Mesenchymal stem cell (in vitro differentiated cells and primary cell): ENCODE data around the gene NACAD.

Experiments used
- DNase-seq: peaks from one replicate; pipeline ENCODE4 v3.0.0-alpha.2; 2013
- H2AFZ ChIP-seq: one replicate; pipeline ENCODE4 v1.6.1; 2013; ENCODE audit warnings: low read depth, mild to moderate bottlenecking, control low read depth, inconsistent platforms, low read length, moderate library complexity
- H2AK5ac ChIP-seq: 2 replicates; pipeline ENCODE4 v1.6.1; 2013; ENCODE audit warnings: low read length, moderate library complexity, mild to moderate bottlenecking, inconsistent platforms; ENCODE audit not compliant: severe bottlenecking
- H2BK120ac ChIP-seq: one replicate; pipeline ENCODE4 v1.6.1; 2013; ENCODE audit warnings: low read depth, mild to moderate bottlenecking, inconsistent platforms, low read length, moderate library complexity
- H2BK12ac ChIP-seq, 2 experiments: one replicate each; pipeline ENCODE4 v1.6.1; 2013; ENCODE audit warnings: inconsistent platforms in 2 of 2, low read length in 2 of 2, mild to moderate bottlenecking in 2 of 2, moderate library complexity in 2 of 2, control low read depth in 1 of 2
- H2BK15ac ChIP-seq: one replicate; pipeline ENCODE4 v1.6.1; 2013; ENCODE audit warnings: mild to moderate bottlenecking, low read depth, inconsistent platforms; ENCODE audit not compliant: poor library complexity, severe bottlenecking
- H2BK5ac ChIP-seq: 2 replicates; pipeline ENCODE4 v1.6.1; 2013; ENCODE audit warnings: low read depth, mild to moderate bottlenecking, low read length, control low read depth, inconsistent platforms; ENCODE audit not compliant: poor library complexity, severe bottlenecking
- H3K14ac ChIP-seq, 2 experiments: one replicate each; pipeline ENCODE4 v1.6.1; 2013; ENCODE audit warnings: inconsistent platforms in 2 of 2, low read length in 2 of 2, control low read depth in 1 of 2, mild to moderate bottlenecking in 1 of 2, moderate library complexity in 1 of 2
- H3K18ac ChIP-seq, 2 experiments: one replicate each; pipeline ENCODE4 v1.6.1; 2013; ENCODE audit warnings: inconsistent platforms in 2 of 2, low read length in 2 of 2, control low read depth in 1 of 2, low read depth in 1 of 2, mild to moderate bottlenecking in 1 of 2
- H3K23ac ChIP-seq, 2 experiments: one replicate each; pipeline ENCODE4 v1.6.1; 2013; ENCODE audit warnings: inconsistent platforms in 2 of 2, low read length in 2 of 2, mild to moderate bottlenecking in 2 of 2, moderate library complexity in 2 of 2, control low read depth in 1 of 2
- H3K27ac ChIP-seq: 2 replicates; pipeline ENCODE4 v1.5.1; 2013; ENCODE audit warnings: mild to moderate bottlenecking, moderate library complexity, low read length, control low read depth, inconsistent platforms; ENCODE audit not compliant: poor library complexity, severe bottlenecking
- H3K27me3 ChIP-seq, 2 experiments: 2 replicates each; pipeline versions ENCODE4 v1.6.1 to v1.7.0; 2013; ENCODE audit warnings: low read length in 2 of 2, mild to moderate bottlenecking in 2 of 2, moderate library complexity in 2 of 2, control low read depth in 1 of 2, inconsistent platforms in 1 of 2; ENCODE audit not compliant: control insufficient read depth in 1 of 2, insufficient read depth in 1 of 2
- H3K36me3 ChIP-seq, 2 experiments: 2 replicates each; pipeline versions ENCODE4 v1.6.1 to v1.7.0; 2013; ENCODE audit warnings: low read length in 2 of 2, control low read depth in 1 of 2, inconsistent platforms in 1 of 2, low read depth in 1 of 2, mild to moderate bottlenecking in 1 of 2; ENCODE audit not compliant: insufficient read depth in 2 of 2, control insufficient read depth in 1 of 2
- H3K4ac ChIP-seq, 2 experiments: one replicate each; pipeline ENCODE4 v1.6.1; 2013; ENCODE audit warnings: inconsistent platforms in 2 of 2, low read length in 2 of 2, mild to moderate bottlenecking in 2 of 2, moderate library complexity in 2 of 2, control low read depth in 1 of 2, low read depth in 1 of 2
- H3K4me1 ChIP-seq: 2 replicates; pipeline ENCODE4 v1.6.1; 2013; ENCODE audit warnings: low read depth, low read length, control low read depth; ENCODE audit not compliant: control insufficient read depth, insufficient read depth
- H3K4me2 ChIP-seq: 2 replicates; pipeline ENCODE4 v1.6.1; 2013; ENCODE audit warnings: low read length, mild to moderate bottlenecking, inconsistent platforms; ENCODE audit not compliant: poor library complexity, severe bottlenecking
- H3K4me3 ChIP-seq, 2 experiments: 2 replicates each; pipeline versions ENCODE4 v1.5.1 to v1.7.0; 2013; ENCODE audit warnings: low read length in 2 of 2, mild to moderate bottlenecking in 2 of 2, control low read depth in 1 of 2, low read depth in 1 of 2; ENCODE audit not compliant: insufficient read depth in 1 of 2
- H3K79me1 ChIP-seq: replicated peaks from 2 replicates; pipeline ENCODE4 v1.6.1; 2013; ENCODE audit warnings: mild to moderate bottlenecking, control low read depth, low read length, inconsistent platforms; ENCODE audit not compliant: poor library complexity, severe bottlenecking
- H3K9ac ChIP-seq: 2 replicates; pipeline ENCODE4 v1.7.0; 2013; ENCODE audit warnings: mild to moderate bottlenecking, low read length, moderate library complexity
- H3K9me3 ChIP-seq: 2 replicates; pipeline ENCODE4 v1.7.0; 2013; ENCODE audit warnings: mild to moderate bottlenecking, low read length; ENCODE audit not compliant: control insufficient read depth
- H4K8ac ChIP-seq: one replicate; pipeline ENCODE4 v1.6.1; 2013; ENCODE audit warnings: inconsistent platforms, mild to moderate bottlenecking, low read length, moderate library complexity
- H4K91ac ChIP-seq: one replicate; pipeline ENCODE4 v1.6.1; 2013; ENCODE audit warnings: mild to moderate bottlenecking, low read length, inconsistent platforms
- WGBS: methylation state at CpG from one replicate; pipeline ENCODE4 v1.1.7; 2013; ENCODE audit warnings: mixed read lengths; 5-methylcytosine and 5-hydroxymethylcytosine counted together

Gene NACAD

DNA sequence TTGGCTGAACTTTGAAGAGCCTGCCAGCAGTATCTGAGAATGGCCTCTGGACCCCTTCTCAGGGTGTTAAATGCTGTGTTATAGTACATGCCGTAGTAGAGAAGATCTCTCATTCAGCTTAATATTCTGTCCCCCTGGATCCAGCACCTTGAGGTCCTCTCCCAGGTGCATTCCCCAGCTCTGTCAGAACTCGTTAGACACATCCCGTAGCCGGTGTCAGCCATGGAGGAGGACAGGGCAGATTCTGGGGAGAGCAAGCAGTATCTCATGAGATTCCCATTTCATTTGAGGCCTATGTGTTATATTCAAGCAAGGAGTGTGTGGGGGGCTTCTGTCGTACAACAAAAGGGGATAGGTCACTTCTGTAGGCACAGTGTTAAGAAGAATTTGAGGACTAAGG, 34.8 kb downstream of the NACAD start:
- no peak overlapping the region for H3K4ac ChIP-seq
- H3K27me3 ChIP-seq, result no peaks in the 10 kb centered on the region
- H2AK5ac ChIP-seq, result no peak overlapping the region
- H3K9ac ChIP-seq, result no peak overlapping the region
- no peak overlapping the region for H4K91ac ChIP-seq
- H3K79me1 ChIP-seq, result peaks cover 32% of the 10 kb centered on the region
- H3K36me3 ChIP-seq, result peaks cover 21 to 43% of the 10 kb centered on the region in 2 experiments
- H3K18ac ChIP-seq, result no peak overlapping the region
- no peak overlapping the region for H2AFZ ChIP-seq
- H3K4me2 ChIP-seq, result no peak overlapping the region
- no peak overlapping the region for H4K8ac ChIP-seq
- peaks cover 2% of the 10 kb centered on the region for H3K4me1 ChIP-seq
- H3K9me3 ChIP-seq, result no peaks in the 10 kb centered on the region
- DNase-seq, result no peak
- no peak overlapping the region for H3K27ac ChIP-seq
- H3K4me3 ChIP-seq, result no peak overlapping the region
- no peak overlapping the region for H2BK15ac ChIP-seq
- no peak overlapping the region for H2BK5ac ChIP-seq
- no peak overlapping the region for H2BK120ac ChIP-seq
- no peak overlapping the region for H3K14ac ChIP-seq
- 99% methylated on average over 4 of the region's 5 CpGs for WGBS
- no peak overlapping the region for H2BK12ac ChIP-seq
- H3K23ac ChIP-seq, result no peak overlapping the region

DNA sequence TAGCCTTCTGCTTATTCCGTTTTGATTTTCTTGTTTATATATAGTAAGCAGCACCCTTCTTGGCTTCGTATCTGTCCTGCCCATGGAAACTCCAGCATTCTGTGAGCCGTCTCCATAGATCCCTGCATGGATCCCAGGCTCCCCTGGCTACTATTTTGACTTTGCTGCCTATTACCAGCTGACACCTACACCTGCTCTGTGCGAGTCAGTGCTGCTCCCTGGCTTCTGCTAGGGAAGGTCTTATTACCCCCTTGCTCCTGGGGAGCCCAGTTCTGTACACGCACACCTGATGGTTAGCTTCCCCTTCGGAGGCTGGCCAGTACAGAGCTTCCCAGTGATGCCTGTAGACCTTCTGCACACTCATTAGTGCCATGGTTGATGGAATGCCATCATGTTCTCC, 35.4 kb downstream of the NACAD start:
- Histone ChIP-seq H3K4me2 (no peak overlapping the region), H3K4me3 (no peak overlapping the region), H3K36me3 (peaks cover 24 to 47% of the 10 kb centered on the region in 2 experiments), H3K4ac (no peak overlapping the region), H4K8ac (no peak overlapping the region), H4K91ac (no peak overlapping the region), H3K9ac (no peak overlapping the region), H2BK12ac (no peak overlapping the region), H3K4me1 (peaks cover 4% of the 10 kb centered on the region), H3K79me1 (peaks cover 36% of the 10 kb centered on the region), H2BK15ac (no peak overlapping the region), H3K23ac (no peak overlapping the region), H2BK5ac (no peak overlapping the region), H2BK120ac (no peak overlapping the region), H3K14ac (no peak overlapping the region), H3K27ac (no peak overlapping the region), H3K9me3 (no peaks in the 10 kb centered on the region), H2AK5ac (no peak overlapping the region), H3K18ac (no peak overlapping the region), H2AFZ (no peak overlapping the region), H3K27me3 (no peaks in the 10 kb centered on the region)
- DNase-seq, result no peak
- WGBS, result 89% methylated on average over 6 of the region's 6 CpGs

DNA sequence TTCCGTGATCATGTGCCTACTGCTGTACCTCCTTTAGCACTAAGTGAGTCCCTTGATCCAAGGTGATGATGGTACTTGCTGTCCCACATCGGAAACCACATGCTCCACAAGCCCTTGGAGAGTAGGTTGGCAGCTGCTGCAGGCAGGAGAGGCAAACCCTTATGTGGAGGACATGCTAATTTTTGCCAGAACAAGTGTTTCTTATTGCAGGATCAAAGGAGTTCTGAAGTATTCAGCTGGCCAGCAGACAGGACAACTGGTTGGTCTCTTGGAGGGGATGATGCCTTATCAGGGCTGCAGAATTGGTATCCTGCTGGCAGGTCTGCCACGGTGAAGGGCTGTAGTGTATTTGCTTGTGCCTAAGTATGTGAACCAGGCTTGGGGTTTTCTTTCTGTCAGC, 36.8 kb downstream of the NACAD start:
- H3K9ac ChIP-seq, result no peak overlapping the region
- H3K14ac ChIP-seq, result no peak overlapping the region
- H3K27me3 ChIP-seq, result no peaks in the 10 kb centered on the region
- WGBS, result 76% methylated on average over 3 of the region's 3 CpGs
- H2AK5ac ChIP-seq, result no peak overlapping the region
- no peak overlapping the region for H2AFZ ChIP-seq
- H3K79me1 ChIP-seq, result peaks cover 32% of the 10 kb centered on the region
- no peak overlapping the region for H2BK15ac ChIP-seq
- H3K9me3 ChIP-seq, result no peaks in the 10 kb centered on the region
- peaks cover 24 to 57% of the 10 kb centered on the region in 2 experiments for H3K36me3 ChIP-seq
- H3K4me1 ChIP-seq, result peaks cover 4% of the 10 kb centered on the region
- H3K27ac ChIP-seq, result no peak overlapping the region
- no peak overlapping the region for H4K91ac ChIP-seq
- no peak overlapping the region for H4K8ac ChIP-seq
- no peak overlapping the region for H3K4ac ChIP-seq
- no peak overlapping the region for H3K23ac ChIP-seq
- no peak overlapping the region for H3K4me2 ChIP-seq
- H3K18ac ChIP-seq, result no peak overlapping the region
- H2BK5ac ChIP-seq, result no peak overlapping the region
- no peak for DNase-seq
- H3K4me3 ChIP-seq, result no peak overlapping the region
- no peak overlapping the region for H2BK12ac ChIP-seq
- H2BK120ac ChIP-seq, result no peak overlapping the region

DNA sequence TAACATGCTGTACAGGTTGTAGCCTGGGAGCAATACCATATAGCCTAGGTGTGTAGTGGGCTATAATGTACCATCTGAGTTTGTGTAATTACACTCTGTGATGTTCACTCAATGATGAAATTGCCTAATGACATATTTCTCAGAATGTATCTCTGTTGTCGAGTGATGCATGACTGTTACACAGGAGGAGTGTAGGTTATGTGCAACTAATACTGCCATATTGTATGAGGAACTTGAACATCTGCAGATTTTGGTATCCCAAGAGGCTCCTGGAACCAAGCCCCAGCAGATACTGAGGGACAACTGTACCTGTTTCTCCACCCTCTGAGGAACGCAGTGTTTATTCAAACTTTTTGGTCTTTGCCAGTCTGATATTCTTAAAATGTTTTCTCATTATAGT, 38.6 kb downstream of the NACAD start:
- Histone ChIP-seq H3K27ac (no peak overlapping the region), H3K4me3 (no peak overlapping the region), H3K9ac (no peak overlapping the region), H3K14ac (no peak overlapping the region), H2BK120ac (no peak overlapping the region), H3K23ac (no peak overlapping the region), H4K8ac (no peak overlapping the region), H4K91ac (no peak overlapping the region), H3K36me3 (peaks cover 24 to 73% of the 10 kb centered on the region in 2 experiments), H2BK12ac (no peak overlapping the region), H2AK5ac (no peak overlapping the region), H3K4me2 (no peak overlapping the region), H3K27me3 (no peaks in the 10 kb centered on the region), H3K4ac (no peak overlapping the region), H2BK15ac (no peak overlapping the region), H2BK5ac (no peak overlapping the region), H3K4me1 (peaks cover 4% of the 10 kb centered on the region), H2AFZ (no peak overlapping the region), H3K9me3 (no peaks in the 10 kb centered on the region), H3K18ac (no peak overlapping the region), H3K79me1 (peaks cover 29% of the 10 kb centered on the region)
- 100% methylated on average over 2 of the region's 2 CpGs for WGBS
- no peak for DNase-seq
